HEK293 (cell line): ENCODE measurements around the gene MAPK9.

Source experiments
- CTCF ChIA-PET: fragments of 350-600 bp; formaldehyde crosslinking; extraction: SDS; loops from one replicate; lab custom pipeline; 2021; ENCODE audit warnings: antibody characterized with exemption; lab: Yijun Ruan, JAX
- POLR2A ChIA-PET: fragments of 300-600 bp; formaldehyde crosslinking; extraction: SDS; loops from one replicate; lab custom pipeline; 2020; ENCODE audit warnings: antibody characterized with exemption, inconsistent platforms; lab: Yijun Ruan, JAX
- H3K27ac ChIP-seq: fragments of 200-500 bp; sonication (Bioruptor generic); 2 replicates; pipeline ENCODE4 v1.5.1; 2014; ENCODE audit warnings: low read depth, low read length, control low read depth, inconsistent platforms; ENCODE audit errors: extremely low read depth
- H3K36me3 ChIP-seq, 2 experiments: fragments of 200-500 bp in 1 of 2; sonication (Bioruptor generic) in 1 of 2; 1 replicate in 1 of 2; 2 replicates in 1 of 2; pipeline ENCODE4 v1.5.1; 2014 to 2017; ENCODE audit warnings: inconsistent platforms in 2 of 2, low read length in 2 of 2; ENCODE audit not compliant: control insufficient read depth in 2 of 2, insufficient read depth in 1 of 2
- H3K4me1 ChIP-seq: fragments of 200-500 bp; sonication (Bioruptor generic); 2 replicates; pipeline ENCODE4 v1.5.1; 2014; ENCODE audit warnings: mild to moderate bottlenecking, low read length, inconsistent platforms; ENCODE audit not compliant: control insufficient read depth, insufficient read depth
- H3K4me3 ChIP-seq: 2 replicates; pipeline ENCODE4 v1.5.1; 2011; ENCODE audit warnings: low read depth, mild to moderate bottlenecking, control low read depth, low read length, moderate library complexity
- H3K9me3 ChIP-seq: fragments of 200-500 bp; sonication (Bioruptor generic); 2 replicates; pipeline ENCODE4 v1.5.1; 2014; ENCODE audit warnings: low read depth, low read length, inconsistent platforms; ENCODE audit not compliant: control insufficient read depth, insufficient read depth
- BCL11A ChIP-seq: fragments of 450-650 bp; formaldehyde crosslinking; IDR thresholded peaks from 2 replicates; pipeline ENCODE4 v1.5.1; 2016; ENCODE audit warnings: low read depth, missing biosample characterization, missing genetic modification characterization
- MYNN ChIP-seq: fragments of 450-650 bp; formaldehyde crosslinking; IDR thresholded peaks from 2 replicates; pipeline ENCODE4 v1.5.1; 2016; ENCODE audit warnings: missing biosample characterization, missing genetic modification characterization, borderline replicate concordance
- REPIN1 ChIP-seq: fragments of 450-650 bp; formaldehyde crosslinking; IDR thresholded peaks from 2 replicates; pipeline ENCODE4 v1.5.1; 2017; ENCODE audit warnings: missing biosample characterization, missing genetic modification characterization, low read depth
- ZBTB8A ChIP-seq: fragments of 450-650 bp; formaldehyde crosslinking; IDR thresholded peaks from 2 replicates; pipeline ENCODE4 v1.5.1; 2016; ENCODE audit warnings: missing biosample characterization, missing genetic modification characterization
- ZNF302 ChIP-seq: fragments of 450-650 bp; formaldehyde crosslinking; IDR thresholded peaks from 2 replicates; pipeline ENCODE4 v1.5.1; 2016; ENCODE audit warnings: missing biosample characterization, missing genetic modification characterization, low read depth
- ZNF350 ChIP-seq: fragments of 450-650 bp; formaldehyde crosslinking; IDR thresholded peaks from 2 replicates; pipeline ENCODE4 v1.5.0; 2017; ENCODE audit warnings: missing biosample characterization, mild to moderate bottlenecking, missing genetic modification characterization
- ZNF354C ChIP-seq: fragments of 450-650 bp; formaldehyde crosslinking; IDR thresholded peaks from 2 replicates; pipeline ENCODE4 v1.5.1; 2016; ENCODE audit warnings: missing biosample characterization, missing genetic modification characterization, low read depth, borderline replicate concordance
- ZNF560 ChIP-seq: fragments of 450-650 bp; formaldehyde crosslinking; IDR thresholded peaks from 2 replicates; pipeline ENCODE4 v1.5.1; 2017; ENCODE audit warnings: missing biosample characterization, missing genetic modification characterization, borderline replicate concordance
- ZNF600 ChIP-seq: fragments of 450-650 bp; formaldehyde crosslinking; IDR thresholded peaks from 2 replicates; pipeline ENCODE4 v1.5.1; 2016; ENCODE audit warnings: missing biosample characterization, missing genetic modification characterization
- ZNF623 ChIP-seq: fragments of 450-650 bp; formaldehyde crosslinking; IDR thresholded peaks from 2 replicates; pipeline ENCODE4 v1.5.1; 2016; ENCODE audit warnings: missing biosample characterization, missing genetic modification characterization
- ZNF624 ChIP-seq: fragments of 450-650 bp; formaldehyde crosslinking; IDR thresholded peaks from 2 replicates; pipeline ENCODE4 v1.5.1; 2017; ENCODE audit warnings: missing biosample characterization, missing genetic modification characterization
- ZNF664 ChIP-seq: fragments of 450-650 bp; formaldehyde crosslinking; IDR thresholded peaks from 2 replicates; pipeline ENCODE4 v1.5.1; 2016; ENCODE audit warnings: missing biosample characterization, missing genetic modification characterization
- ZNF777 ChIP-seq: fragments of 450-650 bp; formaldehyde crosslinking; IDR thresholded peaks from 2 replicates; pipeline ENCODE4 v1.5.1; 2017; ENCODE audit warnings: missing biosample characterization, missing genetic modification characterization, borderline replicate concordance
- ZNF785 ChIP-seq: fragments of 450-650 bp; formaldehyde crosslinking; IDR thresholded peaks from 2 replicates; pipeline ENCODE4 v1.5.1; 2016; ENCODE audit warnings: missing biosample characterization, missing genetic modification characterization
- ZNF791 ChIP-seq: fragments of 450-650 bp; formaldehyde crosslinking; IDR thresholded peaks from 2 replicates; pipeline ENCODE4 v1.5.1; 2016; ENCODE audit warnings: missing biosample characterization, missing genetic modification characterization
- ZNF792 ChIP-seq: fragments of 450-650 bp; formaldehyde crosslinking; IDR thresholded peaks from 2 replicates; pipeline ENCODE4 v1.5.1; 2016; ENCODE audit warnings: missing biosample characterization, missing genetic modification characterization
- TF ChIP-seq, protein P1 (sequence below): fragments of 450-650 bp; formaldehyde crosslinking; IDR thresholded peaks from 2 replicates; pipeline ENCODE4 v1.5.1; 2016; ENCODE audit warnings: missing biosample characterization, missing genetic modification characterization
- TF ChIP-seq, protein P2 (sequence below): fragments of 450-650 bp; formaldehyde crosslinking; IDR thresholded peaks from 2 replicates; pipeline ENCODE4 v1.5.1; 2016; ENCODE audit warnings: missing biosample characterization, missing genetic modification characterization
- TF ChIP-seq, protein P3 (sequence below): fragments of 450-650 bp; formaldehyde crosslinking; IDR thresholded peaks from 2 replicates; pipeline ENCODE4 v1.5.1; 2016; ENCODE audit warnings: missing biosample characterization, missing genetic modification characterization, low read depth
- TF ChIP-seq, protein P4 (sequence below): fragments of 450-650 bp; formaldehyde crosslinking; IDR thresholded peaks from 2 replicates; pipeline ENCODE4 v1.5.1; 2016; ENCODE audit warnings: missing biosample characterization, missing genetic modification characterization

MAPK9 gene

DNA sequence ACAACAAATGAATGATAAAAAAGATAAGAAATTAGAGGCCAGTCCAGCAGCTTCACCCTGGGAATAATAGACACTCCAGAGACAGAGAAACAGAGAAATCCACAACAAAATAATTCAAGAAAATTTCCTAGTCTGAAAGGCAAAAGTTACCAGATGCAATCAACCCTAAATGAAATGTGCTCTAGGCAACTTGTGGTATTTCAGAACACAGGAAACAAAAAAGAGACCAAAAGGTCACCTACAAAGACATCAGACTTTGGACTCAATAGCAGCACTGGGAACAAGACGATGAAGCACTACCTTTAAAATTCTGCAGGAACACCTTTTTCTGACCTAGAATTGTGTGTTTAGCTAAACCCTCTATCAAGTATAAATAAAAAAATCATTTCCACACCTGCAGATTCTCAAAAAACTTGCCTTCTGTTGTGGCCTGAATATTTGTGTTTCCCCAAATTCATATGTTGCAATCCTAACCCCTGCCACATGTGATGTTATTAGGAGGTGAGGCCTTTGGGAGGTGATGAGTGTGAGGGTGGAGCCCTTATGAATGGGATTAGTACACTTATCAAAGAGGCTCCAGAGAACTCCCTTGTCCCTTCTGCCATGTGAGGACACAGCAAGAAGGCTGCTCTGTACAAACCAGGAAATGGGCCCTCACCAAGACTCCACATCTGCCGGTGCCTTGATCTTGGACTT lies 5.9 kb upstream of the MAPK9 start (continued):
- TF ChIP-seq, protein P1, sequence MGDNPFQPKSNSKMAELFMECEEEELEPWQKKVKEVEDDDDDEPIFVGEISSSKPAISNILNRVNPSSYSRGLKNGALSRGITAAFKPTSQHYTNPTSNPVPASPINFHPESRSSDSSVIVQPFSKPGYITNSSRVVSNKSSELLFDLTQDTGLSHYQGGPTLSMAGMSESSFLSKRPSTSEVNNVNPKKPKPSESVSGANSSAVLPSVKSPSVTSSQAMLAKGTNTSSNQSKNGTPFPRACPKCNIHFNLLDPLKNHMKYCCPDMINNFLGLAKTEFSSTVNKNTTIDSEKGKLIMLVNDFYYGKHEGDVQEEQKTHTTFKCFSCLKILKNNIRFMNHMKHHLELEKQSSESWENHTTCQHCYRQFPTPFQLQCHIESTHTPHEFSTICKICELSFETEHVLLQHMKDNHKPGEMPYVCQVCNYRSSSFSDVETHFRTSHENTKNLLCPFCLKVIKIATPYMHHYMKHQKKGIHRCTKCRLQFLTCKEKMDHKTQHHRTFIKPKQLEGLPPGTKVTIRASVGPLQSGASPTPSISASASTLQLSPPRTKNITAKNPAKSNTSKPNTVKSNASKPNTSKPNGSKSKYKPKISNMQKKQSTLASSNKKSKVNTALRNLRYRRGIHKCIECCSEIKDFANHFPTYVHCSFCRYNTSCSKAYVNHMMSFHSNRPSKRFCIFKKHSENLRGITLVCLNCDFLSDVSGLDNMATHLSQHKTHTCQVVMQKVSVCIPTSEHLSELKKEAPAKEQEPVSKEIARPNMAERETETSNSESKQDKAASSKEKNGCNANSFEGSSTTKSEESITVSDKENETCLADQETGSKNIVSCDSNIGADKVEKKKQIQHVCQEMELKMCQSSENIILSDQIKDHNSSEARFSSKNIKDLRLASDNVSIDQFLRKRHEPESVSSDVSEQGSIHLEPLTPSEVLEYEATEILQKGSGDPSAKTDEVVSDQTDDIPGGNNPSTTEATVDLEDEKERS, result no peak
- TF ChIP-seq, protein P2, sequence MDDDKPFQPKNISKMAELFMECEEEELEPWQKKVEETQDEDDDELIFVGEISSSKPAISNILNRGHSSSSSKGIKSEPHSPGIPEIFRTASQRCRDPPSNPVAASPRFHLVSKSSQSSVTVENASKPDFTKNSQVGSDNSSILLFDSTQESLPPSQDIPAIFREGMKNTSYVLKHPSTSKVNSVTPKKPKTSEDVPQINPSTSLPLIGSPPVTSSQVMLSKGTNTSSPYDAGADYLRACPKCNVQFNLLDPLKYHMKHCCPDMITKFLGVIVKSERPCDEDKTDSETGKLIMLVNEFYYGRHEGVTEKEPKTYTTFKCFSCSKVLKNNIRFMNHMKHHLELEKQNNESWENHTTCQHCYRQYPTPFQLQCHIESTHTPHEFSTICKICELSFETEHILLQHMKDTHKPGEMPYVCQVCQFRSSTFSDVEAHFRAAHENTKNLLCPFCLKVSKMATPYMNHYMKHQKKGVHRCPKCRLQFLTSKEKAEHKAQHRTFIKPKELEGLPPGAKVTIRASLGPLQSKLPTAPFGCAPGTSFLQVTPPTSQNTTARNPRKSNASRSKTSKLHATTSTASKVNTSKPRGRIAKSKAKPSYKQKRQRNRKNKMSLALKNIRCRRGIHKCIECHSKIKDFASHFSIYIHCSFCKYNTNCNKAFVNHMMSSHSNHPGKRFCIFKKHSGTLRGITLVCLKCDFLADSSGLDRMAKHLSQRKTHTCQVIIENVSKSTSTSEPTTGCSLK (tag by site-specific recombination), result no peak
- TF ChIP-seq ZNF777 (tag by site-specific recombination), result no peak
- no peak for TF ChIP-seq ZNF302 (tag by site-specific recombination)
- no peak for TF ChIP-seq ZNF624 (tag by site-specific recombination)

DNA sequence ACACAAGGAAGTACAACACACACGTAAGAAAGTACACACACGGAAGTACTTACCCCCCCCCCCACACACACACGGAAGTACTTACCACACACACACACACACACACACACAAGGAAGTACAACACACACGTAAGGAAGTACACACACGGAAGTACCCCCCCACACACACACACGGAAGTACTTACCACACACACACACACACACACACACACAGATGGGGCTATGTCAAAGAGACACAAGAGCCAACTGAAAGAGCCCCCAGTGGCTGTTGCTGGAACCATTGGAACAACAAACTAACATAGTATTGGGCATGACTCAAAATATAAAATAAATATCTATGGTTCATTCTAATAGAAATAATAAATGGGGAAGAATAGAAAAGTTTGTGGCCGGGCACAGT lies 4.9 kb upstream of the MAPK9 start:
- Histone ChIP-seq H3K27ac (no peak overlapping the region), H3K9me3 (no peaks in the 10 kb centered on the region), H3K4me3 (no peak overlapping the region), H3K36me3 (peaks cover 4 to 20% of the 10 kb centered on the region in 2 experiments; a peak in 2 of 3 replicates), H3K4me1 (no peaks in the 10 kb centered on the region)
- TF ChIP-seq ZNF600, result no peak
- TF ChIP-seq, protein P3, sequence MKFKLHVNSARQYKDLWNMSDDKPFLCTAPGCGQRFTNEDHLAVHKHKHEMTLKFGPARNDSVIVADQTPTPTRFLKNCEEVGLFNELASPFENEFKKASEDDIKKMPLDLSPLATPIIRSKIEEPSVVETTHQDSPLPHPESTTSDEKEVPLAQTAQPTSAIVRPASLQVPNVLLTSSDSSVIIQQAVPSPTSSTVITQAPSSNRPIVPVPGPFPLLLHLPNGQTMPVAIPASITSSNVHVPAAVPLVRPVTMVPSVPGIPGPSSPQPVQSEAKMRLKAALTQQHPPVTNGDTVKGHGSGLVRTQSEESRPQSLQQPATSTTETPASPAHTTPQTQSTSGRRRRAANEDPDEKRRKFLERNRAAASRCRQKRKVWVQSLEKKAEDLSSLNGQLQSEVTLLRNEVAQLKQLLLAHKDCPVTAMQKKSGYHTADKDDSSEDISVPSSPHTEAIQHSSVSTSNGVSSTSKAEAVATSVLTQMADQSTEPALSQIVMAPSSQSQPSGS (tag by site-specific recombination), result no peak
- no peak for TF ChIP-seq ZNF623 (tag by site-specific recombination)
- TF ChIP-seq ZNF792 (tag by site-specific recombination), result no peak
- TF ChIP-seq ZNF777 (tag by site-specific recombination), result no peak
- no peak for TF ChIP-seq BCL11A (tag by site-specific recombination)
- no peak for TF ChIP-seq ZNF560 (tag by site-specific recombination)
- TF ChIP-seq ZNF785 (tag by site-specific recombination), result no peak
- no peak for TF ChIP-seq ZNF350 (tag by site-specific recombination)
- TF ChIP-seq, protein P4, sequence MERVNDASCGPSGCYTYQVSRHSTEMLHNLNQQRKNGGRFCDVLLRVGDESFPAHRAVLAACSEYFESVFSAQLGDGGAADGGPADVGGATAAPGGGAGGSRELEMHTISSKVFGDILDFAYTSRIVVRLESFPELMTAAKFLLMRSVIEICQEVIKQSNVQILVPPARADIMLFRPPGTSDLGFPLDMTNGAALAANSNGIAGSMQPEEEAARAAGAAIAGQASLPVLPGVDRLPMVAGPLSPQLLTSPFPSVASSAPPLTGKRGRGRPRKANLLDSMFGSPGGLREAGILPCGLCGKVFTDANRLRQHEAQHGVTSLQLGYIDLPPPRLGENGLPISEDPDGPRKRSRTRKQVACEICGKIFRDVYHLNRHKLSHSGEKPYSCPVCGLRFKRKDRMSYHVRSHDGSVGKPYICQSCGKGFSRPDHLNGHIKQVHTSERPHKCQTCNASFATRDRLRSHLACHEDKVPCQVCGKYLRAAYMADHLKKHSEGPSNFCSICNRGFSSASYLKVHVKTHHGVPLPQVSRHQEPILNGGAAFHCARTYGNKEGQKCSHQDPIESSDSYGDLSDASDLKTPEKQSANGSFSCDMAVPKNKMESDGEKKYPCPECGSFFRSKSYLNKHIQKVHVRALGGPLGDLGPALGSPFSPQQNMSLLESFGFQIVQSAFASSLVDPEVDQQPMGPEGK (tag by site-specific recombination), result no peak
- no peak for TF ChIP-seq REPIN1 (tag by site-specific recombination)
- TF ChIP-seq ZNF791 (tag by site-specific recombination), result no peak
- TF ChIP-seq MYNN (tag by site-specific recombination), result no peak
- no peak for TF ChIP-seq ZBTB8A
- no peak for TF ChIP-seq ZNF664 (tag by site-specific recombination)
- TF ChIP-seq ZNF354C (tag by site-specific recombination), result no peak
- CTCF ChIA-PET, result interaction anchor here (0.7 to 5.6 kb wide), 5 partner anchors 19 to 331 kb away, joined by 3 to 47 read pairs (median 39); no protein-coding TSS in a partner anchor
- POLR2A ChIA-PET, result interaction anchor here (0.5 kb wide), 1 partner anchor 42 kb away, joined by 3 read pairs; no protein-coding TSS in a partner anchor
